ENCODE results near the gene MACIR.

MACIR gene

DNA sequence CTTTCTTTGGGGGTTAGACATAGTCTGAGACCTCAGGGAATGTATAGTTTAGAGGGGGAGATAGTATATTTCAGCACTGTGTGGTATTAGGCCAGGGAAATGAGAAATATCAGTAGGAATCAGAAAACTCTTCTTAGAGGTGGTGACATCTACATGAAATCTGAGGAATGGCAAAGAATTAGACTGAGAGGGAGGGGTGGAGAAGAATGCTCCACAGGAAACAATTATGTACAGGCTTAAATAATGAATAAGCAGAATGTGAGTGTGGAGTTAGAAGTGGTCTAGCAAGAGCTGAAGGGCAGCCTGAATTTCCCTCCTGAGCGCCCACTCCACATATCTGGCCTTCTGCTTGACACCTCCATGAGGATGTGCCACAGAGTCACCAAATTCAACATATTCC is 3.6 kb upstream of the MACIR start:
- no peaks in the 10 kb centered on the region for H3K9me3 ChIP-seq
- no peaks in the 10 kb centered on the region for H3K27me3 ChIP-seq
- H3K36me3 ChIP-seq, result no peaks in the 10 kb centered on the region
- no peak overlapping the region for H3K4me3 ChIP-seq (ENCODE audit: low read depth, low read length)
- TF ChIP-seq, protein P1, sequence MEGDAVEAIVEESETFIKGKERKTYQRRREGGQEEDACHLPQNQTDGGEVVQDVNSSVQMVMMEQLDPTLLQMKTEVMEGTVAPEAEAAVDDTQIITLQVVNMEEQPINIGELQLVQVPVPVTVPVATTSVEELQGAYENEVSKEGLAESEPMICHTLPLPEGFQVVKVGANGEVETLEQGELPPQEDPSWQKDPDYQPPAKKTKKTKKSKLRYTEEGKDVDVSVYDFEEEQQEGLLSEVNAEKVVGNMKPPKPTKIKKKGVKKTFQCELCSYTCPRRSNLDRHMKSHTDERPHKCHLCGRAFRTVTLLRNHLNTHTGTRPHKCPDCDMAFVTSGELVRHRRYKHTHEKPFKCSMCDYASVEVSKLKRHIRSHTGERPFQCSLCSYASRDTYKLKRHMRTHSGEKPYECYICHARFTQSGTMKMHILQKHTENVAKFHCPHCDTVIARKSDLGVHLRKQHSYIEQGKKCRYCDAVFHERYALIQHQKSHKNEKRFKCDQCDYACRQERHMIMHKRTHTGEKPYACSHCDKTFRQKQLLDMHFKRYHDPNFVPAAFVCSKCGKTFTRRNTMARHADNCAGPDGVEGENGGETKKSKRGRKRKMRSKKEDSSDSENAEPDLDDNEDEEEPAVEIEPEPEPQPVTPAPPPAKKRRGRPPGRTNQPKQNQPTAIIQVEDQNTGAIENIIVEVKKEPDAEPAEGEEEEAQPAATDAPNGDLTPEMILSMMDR (IDR thresholded peaks at IDR 0.05; ENCODE audit: low read depth, low read length), result no peak
- DNase-seq, result no peak
- H3K4me1 ChIP-seq, result no peaks in the 10 kb centered on the region

DNA sequence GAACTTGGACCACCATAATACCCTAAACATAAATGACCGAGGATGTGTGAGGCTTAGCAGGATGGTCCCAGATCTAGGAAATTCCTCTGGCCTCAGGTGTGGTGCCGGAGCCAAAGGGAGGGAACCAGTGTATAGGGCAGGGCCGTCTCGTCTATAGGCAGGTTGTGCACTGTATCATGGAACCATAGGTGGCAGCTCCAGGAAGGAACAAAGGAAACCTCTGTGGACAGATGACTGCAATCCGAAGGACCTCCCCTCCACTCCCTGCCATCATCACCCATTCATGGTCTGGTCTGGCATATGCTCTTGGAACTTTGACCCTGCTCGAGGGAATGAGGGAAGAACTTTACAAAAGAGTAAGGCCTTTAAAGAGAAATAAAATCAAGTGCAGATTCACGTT is 2.9 kb upstream of the MACIR start:
- Histone ChIP-seq H3K9me3 (no peaks in the 10 kb centered on the region), H3K4me1 (no peaks in the 10 kb centered on the region), H3K36me3 (no peaks in the 10 kb centered on the region), H3K4me3 (ENCODE audit: low read depth, low read length) (no peak overlapping the region), H3K27me3 (no peaks in the 10 kb centered on the region)
- DNase-seq, result no peak
- TF ChIP-seq, protein P1 (IDR thresholded peaks at IDR 0.05; ENCODE audit: low read depth, low read length), result no peak

DNA sequence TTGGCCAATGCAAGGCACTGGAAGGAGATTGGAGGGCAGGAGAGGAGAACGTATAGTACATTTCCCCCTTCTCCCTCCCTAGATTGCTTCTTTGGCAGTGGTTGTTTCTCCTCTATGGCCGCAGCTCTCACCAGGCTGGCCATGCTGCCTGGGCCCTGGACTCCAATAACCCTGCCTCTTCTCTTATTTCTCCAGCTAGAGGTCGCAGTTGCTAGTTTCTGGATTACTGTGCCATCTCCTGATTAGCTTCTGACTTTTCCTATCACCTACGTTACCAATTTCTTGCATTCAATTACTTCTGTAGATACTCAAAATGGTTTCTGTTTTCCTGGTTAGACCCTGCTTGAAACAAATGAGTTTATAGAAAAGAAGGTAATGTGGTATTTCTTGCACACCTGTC is 2.4 kb upstream of the MACIR start:
- Histone ChIP-seq H3K27me3 (no peaks in the 10 kb centered on the region), H3K4me3 (ENCODE audit: low read depth, low read length) (no peak overlapping the region), H3K4me1 (no peaks in the 10 kb centered on the region), H3K9me3 (no peaks in the 10 kb centered on the region), H3K36me3 (no peaks in the 10 kb centered on the region)
- DNase-seq, result no peak
- TF ChIP-seq, protein P1 (IDR thresholded peaks at IDR 0.05; ENCODE audit: low read depth, low read length), result peak; percentile 42

DNA sequence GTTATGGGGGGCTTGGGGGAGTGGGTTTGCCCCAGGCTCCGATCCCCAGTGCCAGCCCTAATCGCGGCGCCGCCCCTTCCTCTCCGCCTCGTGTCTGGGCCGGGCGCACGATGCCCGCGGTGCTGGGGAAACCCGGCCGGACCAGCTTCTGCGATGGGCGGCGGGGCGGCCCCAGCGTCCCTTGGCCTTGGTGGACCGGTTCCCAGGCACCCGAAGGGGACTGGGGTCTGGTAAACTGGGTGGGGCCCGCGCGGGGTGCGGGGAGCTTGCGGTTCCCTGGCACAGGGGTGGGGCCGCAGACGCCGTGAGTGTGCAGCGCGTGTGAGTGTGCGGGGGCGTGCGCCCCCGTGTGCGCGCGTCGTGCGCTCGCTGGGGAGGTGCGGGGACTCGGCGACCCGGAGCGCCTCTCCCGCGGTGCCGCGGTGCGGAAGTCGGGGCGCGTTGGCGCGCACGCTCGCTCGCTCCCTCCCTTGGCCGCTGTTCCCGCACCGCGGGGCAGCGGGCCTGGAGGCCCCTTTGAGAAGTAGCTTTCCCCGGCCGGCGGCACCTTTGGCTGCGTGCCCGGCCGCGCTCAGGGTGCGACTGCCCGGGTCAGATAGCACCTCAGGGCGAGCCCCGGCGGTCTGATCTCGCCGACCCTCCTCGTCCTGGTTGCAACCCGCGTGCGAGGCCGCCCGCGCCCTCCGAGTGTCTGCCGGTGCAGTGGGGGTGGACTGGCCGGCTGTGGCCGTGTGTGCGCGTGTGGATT is 568 bp downstream of the MACIR start:
- TF ChIP-seq, protein P1 (IDR thresholded peaks at IDR 0.05; ENCODE audit: low read depth, low read length), result no peak
- Histone ChIP-seq H3K27me3 (no peaks in the 10 kb centered on the region), H3K9me3 (no peaks in the 10 kb centered on the region), H3K4me1 (no peaks in the 10 kb centered on the region; the same call in 1 of the 2 replicates), H3K4me3 (ENCODE audit: low read depth, low read length) (peak overlapping the region; percentile 80), H3K36me3 (no peaks in the 10 kb centered on the region)
- DNase-seq, result peak; percentile 79

- DNase-seq, result peak; percentile 54
Observed at GRCh38 chr5:103259705-103260355, 1.3 kb downstream of the MACIR start.

More at GRCh38 chr5:103259705-103260355, 1.3 kb downstream of the MACIR start:
- TF ChIP-seq, protein P1 (IDR thresholded peaks at IDR 0.05; ENCODE audit: low read depth, low read length), result no peak
- Histone ChIP-seq H3K4me1 (no peaks in the 10 kb centered on the region; the same call in 1 of the 2 replicates), H3K27me3 (no peaks in the 10 kb centered on the region), H3K9me3 (no peaks in the 10 kb centered on the region), H3K36me3 (no peaks in the 10 kb centered on the region), H3K4me3 (ENCODE audit: low read depth, low read length) (peak overlapping the region; percentile 80)
